Common myeloid progenitor, CD34-positive (primary cell): ENCODE data around the gene TMEM101. TPM values are rescaled to one million over a fixed set of nuclear protein-coding genes. Genes with fewer than 3 reads are reported as not detected.

Source experiments
- CTCF ChIA-PET: fragments of 350-600 bp; sonication (Branson Sonifier 250); formaldehyde crosslinking; loops from one replicate; lab custom pipeline; 2021; ENCODE audit warnings: antibody characterized with exemption; lab: Charles Lee
- POLR2A ChIA-PET: fragments of 350-600 bp; sonication (Branson Sonifier 250); formaldehyde crosslinking; loops from one replicate; lab custom pipeline; 2021; ENCODE audit warnings: antibody characterized with exemption; lab: Charles Lee
- DNase-seq, 3 donors: peaks; one replicate each; pipeline versions ENCODE4 v3.0.0 to v3.0.0-alpha.2; 2013
- H3K27ac ChIP-seq, 2 experiments: 1 replicate in 1 of 2; 2 replicates in 1 of 2; pipeline ENCODE4 v1.7.0; 2013; ENCODE audit warnings: inconsistent platforms in 2 of 2, low read length in 2 of 2, mild to moderate bottlenecking in 2 of 2, low read depth in 1 of 2, moderate library complexity in 1 of 2; ENCODE audit not compliant: severe bottlenecking in 2 of 2, insufficient read depth in 1 of 2, poor library complexity in 1 of 2
- H3K27me3 ChIP-seq, 5 experiments: replicated peaks in 2 of 5; 1 replicate in 3 of 5; 2 replicates in 2 of 5; pipeline versions ENCODE4 v1.6.1 to v1.7.0; 2013; ENCODE audit warnings: low read length in 4 of 5, mild to moderate bottlenecking in 2 of 5, moderate library complexity in 2 of 5, inconsistent platforms in 1 of 5; ENCODE audit not compliant: insufficient read depth in 5 of 5, control insufficient read depth in 4 of 5
- H3K36me3 ChIP-seq, 4 experiments: 1 replicate in 2 of 4; 2 replicates in 2 of 4; pipeline versions ENCODE4 v1.6.1 to v1.7.0; 2013; ENCODE audit warnings: low read length in 3 of 4, control low read depth in 1 of 4, mild to moderate bottlenecking in 1 of 4; ENCODE audit not compliant: control insufficient read depth in 4 of 4, insufficient read depth in 4 of 4
- H3K4me1 ChIP-seq, 4 experiments: 1 replicate in 3 of 4; 2 replicates in 1 of 4; pipeline versions ENCODE4 v1.6.1 to v1.7.1; 2013; ENCODE audit warnings: low read length in 3 of 4, mild to moderate bottlenecking in 3 of 4, control low read depth in 1 of 4, inconsistent platforms in 1 of 4, moderate library complexity in 1 of 4; ENCODE audit not compliant: control insufficient read depth in 4 of 4, insufficient read depth in 4 of 4; ENCODE audit errors: control extremely low read depth in 1 of 4
- H3K4me3 ChIP-seq, 7 experiments: 1 replicate in 4 of 7; 2 replicates in 3 of 7; pipeline versions ENCODE4 v1.5.1 to v1.7.0; 2013; ENCODE audit warnings: mild to moderate bottlenecking in 7 of 7, low read length in 6 of 7, moderate library complexity in 6 of 7, inconsistent platforms in 2 of 7, low read depth in 2 of 7, control low read depth in 1 of 7; ENCODE audit not compliant: insufficient read depth in 4 of 7, control insufficient read depth in 1 of 7; ENCODE audit errors: extremely low read depth in 1 of 7
- H3K9me3 ChIP-seq, 5 experiments: 1 replicate in 4 of 5; 2 replicates in 1 of 5; pipeline versions ENCODE4 v1.6.1 to v1.7.1; 2013; ENCODE audit warnings: low read length in 4 of 5, mild to moderate bottlenecking in 2 of 5, inconsistent platforms in 1 of 5, low read depth in 1 of 5, moderate library complexity in 1 of 5; ENCODE audit not compliant: control insufficient read depth in 4 of 5, insufficient read depth in 2 of 5; ENCODE audit errors: control extremely low read depth in 1 of 5
- WGBS: methylation state at CpG from one replicate; pipeline ENCODE4 v1.1.5; 2013; ENCODE audit not compliant: insufficient coverage; 5-methylcytosine and 5-hydroxymethylcytosine counted together
- polyA plus RNA-seq: library from polyadenylated mRNA; unstranded; fragments of 120-200 nt; gene quantifications from one replicate; pipeline ENCODE4 v1.2.1, GENCODE V29; 2013

TMEM101 gene
- 26.6 TPM for polyA plus RNA-seq

DNA sequence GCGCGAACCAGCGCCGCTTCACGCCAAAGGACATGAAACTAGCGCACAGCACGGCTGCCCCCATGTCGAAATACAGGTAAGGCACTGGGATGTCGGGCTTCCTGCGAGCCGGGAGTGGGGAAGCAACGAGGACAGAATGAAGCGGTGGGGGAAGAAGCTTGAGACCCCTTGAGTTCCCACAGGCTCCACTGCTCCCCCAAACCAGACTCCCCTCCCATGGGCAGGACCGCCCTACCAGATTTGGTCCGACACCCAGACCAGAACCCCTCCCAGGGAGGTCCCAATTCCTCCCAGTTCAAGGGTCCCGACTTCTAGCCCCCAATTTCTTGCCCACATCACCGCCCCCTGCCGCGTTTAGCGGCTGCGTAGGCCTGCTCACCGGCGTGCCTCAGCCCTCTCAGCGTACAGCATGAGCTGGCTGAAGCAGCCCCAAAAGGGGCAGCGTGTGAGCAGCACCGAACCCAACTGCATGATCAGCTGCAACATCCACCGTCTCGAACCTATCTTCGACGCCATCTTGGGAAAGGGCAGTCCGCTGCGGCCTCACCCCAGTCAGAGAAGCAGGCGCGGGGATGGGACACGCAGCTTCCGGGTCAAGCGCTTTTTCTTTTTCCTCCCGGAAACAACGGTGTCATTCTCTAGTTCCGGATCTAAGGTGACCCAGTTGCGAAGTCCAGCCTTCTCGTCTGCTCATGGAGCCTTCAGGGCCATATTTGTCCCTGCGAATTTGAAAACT is at the start of gene TMEM101:
Gene TMEM101, minus strand, starts transcription at position 527 of the 736 bp plus-strand sequence. Its CDS starts 11 bp downstream, at position 516.
- peaks cover 0 to 14% (median 12%) of the 10 kb centered on the region in 4 experiments for H3K4me1 ChIP-seq
- POLR2A ChIA-PET = no interaction called here
- CTCF ChIA-PET = interaction anchor here (0.6 to 1.5 kb wide), 3 partner anchors 14 to 136 kb away, joined by 3 to 4 read pairs (median 3); no protein-coding TSS in a partner anchor

DNA sequence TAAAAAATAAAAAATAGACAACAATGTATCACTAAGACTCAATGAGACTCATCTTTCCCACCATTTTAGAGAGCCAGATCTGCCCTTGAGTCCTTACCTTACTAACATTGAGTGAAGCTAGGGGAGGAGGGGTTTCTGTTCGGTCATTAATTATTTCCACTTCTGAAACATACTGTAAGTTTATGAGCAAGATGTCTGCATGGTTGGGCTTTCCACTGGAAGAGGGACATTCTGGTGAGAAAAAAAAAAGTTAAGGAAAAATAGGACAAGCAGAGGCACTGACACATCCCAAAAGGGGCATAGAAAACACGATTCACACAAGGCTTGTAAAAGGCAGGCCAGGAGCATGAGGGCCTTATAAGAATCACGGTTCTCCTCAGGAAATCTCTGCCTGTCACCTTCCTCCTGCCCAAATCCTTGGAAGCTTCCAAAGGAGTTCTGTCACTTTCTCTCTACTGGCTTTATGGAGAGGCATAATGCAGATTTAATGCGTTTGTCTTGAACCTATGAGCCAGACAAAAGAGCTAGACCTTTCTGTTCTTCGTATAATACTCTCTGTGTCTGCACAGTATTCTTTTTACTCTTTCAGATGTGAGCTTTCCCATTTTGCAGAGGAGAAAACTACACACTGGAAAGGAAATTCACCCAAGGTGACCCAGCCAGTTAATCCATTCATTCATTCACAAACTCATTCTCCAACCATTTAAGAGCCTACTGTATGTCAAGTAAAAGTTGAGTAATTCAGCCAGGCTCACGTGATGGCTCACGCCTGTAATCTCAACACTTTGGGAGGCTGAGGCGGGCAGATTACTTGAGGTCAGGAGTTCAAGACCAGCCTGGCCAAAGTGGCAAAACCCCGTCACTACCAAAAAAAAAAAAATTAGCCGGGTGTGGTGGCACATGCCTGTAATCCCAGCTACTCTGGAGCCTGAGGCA is 49.2 kb upstream of the TMEM101 start:
- no peaks in the 10 kb centered on the region for H3K27me3 ChIP-seq
- DNase-seq = no peak
- H3K4me3 ChIP-seq = no peak overlapping the region
- peaks cover 3 to 42% (median 24%) of the 10 kb centered on the region in 4 experiments for H3K36me3 ChIP-seq
- H3K9me3 ChIP-seq = no peaks in the 10 kb centered on the region
- 91% methylated on average over 8 of the region's 10 CpGs for WGBS
- POLR2A ChIA-PET = no interaction called here
- H3K27ac ChIP-seq = no peak overlapping the region
- H3K4me1 ChIP-seq = peaks cover 8 to 24% (median 20%) of the 10 kb centered on the region in 4 experiments
- CTCF ChIA-PET = interaction anchor here (0.6 to 2.1 kb wide), 2 partner anchors 23 to 30 kb away, joined by 3 to 6 read pairs; no protein-coding TSS in a partner anchor

More for the DNA sequence above, at the start of gene TMEM101:
- Histone ChIP-seq H3K27me3 (peaks cover 0 to under 1% (median 0%) of the 10 kb centered on the region in 5 experiments), H3K36me3 (peaks cover 0 to 15% (median 11%) of the 10 kb centered on the region in 4 experiments), H3K4me3 (peak within 1 kb of the TSS; percentile 72 to 98 (median 93)), H3K27ac (peak within 1 kb of the TSS; percentile 2 to 59), H3K9me3 (no peaks in the 10 kb centered on the region)
- peak; percentile 89 to 93 (median 89) for DNase-seq
- WGBS = 3% methylated on average over 35 of the region's 43 CpGs

DNA sequence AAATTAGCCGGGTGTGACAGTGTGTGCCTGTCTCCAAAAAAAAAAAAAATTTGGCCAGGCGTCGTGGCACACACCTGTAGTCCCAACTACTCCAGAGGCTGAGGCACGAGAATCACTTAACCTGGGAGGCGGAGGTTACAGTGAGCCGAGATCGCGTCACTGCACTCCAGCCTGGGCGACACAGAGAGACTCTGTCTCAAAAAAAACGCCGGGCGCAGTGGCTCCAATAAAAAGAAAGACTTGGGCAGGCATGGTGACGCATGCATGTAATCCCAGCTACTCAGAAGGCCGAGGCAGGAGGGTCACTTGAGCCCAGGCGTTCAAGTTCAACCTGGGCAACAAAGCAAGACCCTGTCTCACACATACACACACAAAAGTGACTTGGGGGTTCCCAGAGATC is 48.1 kb upstream of the TMEM101 start:
- CTCF ChIA-PET = interaction anchor here (2.1 kb wide), 1 partner anchor 22 kb away, joined by 6 read pairs; no protein-coding TSS in a partner anchor
- no peaks in the 10 kb centered on the region for H3K9me3 ChIP-seq
- no peaks in the 10 kb centered on the region for H3K27me3 ChIP-seq
- H3K27ac ChIP-seq = no peak overlapping the region
- POLR2A ChIA-PET = no interaction called here
- 95% methylated on average over 9 of the region's 15 CpGs for WGBS
- H3K4me1 ChIP-seq = peaks cover 8 to 24% (median 20%) of the 10 kb centered on the region in 4 experiments
- no peak overlapping the region for H3K4me3 ChIP-seq
- no peak for DNase-seq
- H3K36me3 ChIP-seq = peaks cover 3 to 49% (median 26%) of the 10 kb centered on the region in 4 experiments

DNA sequence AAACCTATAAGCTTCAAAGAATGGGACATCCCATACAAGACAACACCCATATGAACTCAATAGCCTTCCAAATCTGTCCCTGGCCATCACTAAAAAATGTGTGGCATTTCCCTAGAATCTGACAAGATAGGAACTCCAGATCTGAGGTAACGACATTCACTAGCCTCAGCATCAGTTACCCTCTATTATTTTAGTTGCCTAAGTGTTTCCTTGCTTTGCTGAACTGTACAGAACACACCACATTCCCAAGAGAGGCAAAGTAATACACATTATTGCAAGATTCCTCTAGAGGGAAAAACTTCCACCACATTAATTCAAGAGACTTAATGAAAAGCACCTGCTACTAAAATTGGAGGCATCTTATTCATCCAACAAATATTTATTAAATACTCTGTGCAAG is 46.7 kb upstream of the TMEM101 start:
- POLR2A ChIA-PET = no interaction called here
- Histone ChIP-seq H3K9me3 (no peaks in the 10 kb centered on the region), H3K36me3 (peaks cover 3 to 53% (median 27%) of the 10 kb centered on the region in 4 experiments), H3K4me3 (no peak overlapping the region), H3K4me1 (peaks cover 4 to 11% (median 9%) of the 10 kb centered on the region in 4 experiments), H3K27me3 (no peaks in the 10 kb centered on the region), H3K27ac (no peak overlapping the region)
- WGBS = 100% methylated on average over 1 of the region's 1 CpG
- no peak for DNase-seq
- CTCF ChIA-PET = interaction anchor here (1.2 to 1.8 kb wide), 3 partner anchors 8 to 19 kb away, joined by 4 to 8 read pairs (median 5); no protein-coding TSS in a partner anchor

DNA sequence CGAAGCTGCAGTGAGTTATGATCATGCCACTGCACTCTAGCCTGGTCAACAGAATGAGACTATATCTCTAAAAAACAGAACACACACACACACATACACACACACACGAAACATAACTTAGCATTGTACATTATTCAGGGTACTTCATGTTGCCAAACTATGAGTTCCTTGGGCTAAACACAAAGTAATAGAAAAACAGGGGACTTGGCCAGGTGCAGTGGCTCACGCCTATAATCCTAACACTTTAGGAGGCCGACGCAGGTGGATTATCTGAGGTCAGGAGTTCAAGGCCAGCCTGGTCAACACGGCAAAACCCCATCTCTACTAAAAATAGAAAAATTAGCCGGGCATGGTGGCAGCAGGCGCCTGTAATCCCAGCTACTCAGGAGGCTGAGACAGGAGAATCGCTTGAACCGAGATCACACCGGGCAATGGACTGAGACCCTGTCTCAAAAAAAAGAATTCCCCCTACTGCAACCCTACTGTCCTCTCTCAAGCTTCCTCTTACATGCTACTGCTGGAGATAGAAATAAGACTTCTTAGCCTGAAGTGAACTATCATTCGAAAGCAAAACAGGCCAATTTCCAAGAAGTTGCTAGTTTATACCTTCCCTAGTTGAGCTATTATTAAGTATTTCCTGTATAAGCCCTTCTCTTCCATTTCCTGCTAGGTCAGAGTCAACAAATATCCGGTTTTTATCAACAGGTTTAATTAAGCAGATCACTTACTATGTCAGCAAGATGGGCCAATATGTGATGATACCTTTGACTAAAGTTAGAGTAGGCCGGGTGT is 44.5 kb upstream of the TMEM101 start:
- H3K27ac ChIP-seq = no peak overlapping the region
- H3K27me3 ChIP-seq = no peaks in the 10 kb centered on the region
- peaks cover 3 to 65% (median 33%) of the 10 kb centered on the region in 4 experiments for H3K36me3 ChIP-seq
- H3K9me3 ChIP-seq = no peaks in the 10 kb centered on the region
- H3K4me1 ChIP-seq = no peaks in the 10 kb centered on the region
- POLR2A ChIA-PET = no interaction called here
- CTCF ChIA-PET = interaction anchor here (0.8 to 1.8 kb wide), 4 partner anchors 9 to 57 kb away, joined by 3 to 8 read pairs (median 4); no protein-coding TSS in a partner anchor
- 94% methylated on average over 5 of the region's 14 CpGs for WGBS
- no peak overlapping the region for H3K4me3 ChIP-seq
- DNase-seq = no peak

DNA sequence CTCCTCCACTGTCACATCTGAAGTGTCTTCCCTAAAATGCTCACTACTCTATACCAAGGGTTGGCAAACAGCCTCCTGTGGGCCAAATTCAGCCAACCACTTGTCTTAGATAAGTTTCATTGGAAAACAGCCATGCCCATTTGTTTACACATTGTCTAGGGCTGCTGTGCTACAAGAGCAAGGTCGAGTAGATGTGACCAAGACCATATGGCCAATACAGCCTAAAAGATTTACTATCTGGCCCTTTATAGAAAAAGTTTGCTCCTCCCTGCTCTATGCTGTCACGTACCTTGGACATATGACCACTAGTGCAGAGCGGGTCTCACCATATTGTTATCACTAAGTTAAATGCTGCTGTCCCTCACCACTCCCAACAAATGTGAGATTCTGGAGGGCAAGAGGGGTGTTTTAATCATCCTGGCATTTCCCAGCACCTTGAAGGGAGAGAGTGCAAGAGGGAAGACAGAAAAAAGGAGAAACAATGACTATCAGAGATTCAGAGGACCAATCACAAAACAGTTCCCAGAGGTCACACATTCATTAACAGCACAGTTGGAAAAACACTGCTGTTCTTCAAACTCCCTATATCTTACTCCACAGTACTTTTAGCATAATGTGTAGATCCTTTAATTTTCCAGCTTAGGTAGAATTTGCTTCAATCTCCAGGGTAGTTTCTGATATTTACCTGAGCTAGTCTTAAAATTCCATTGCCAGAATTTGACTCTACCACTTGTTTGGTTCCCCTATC is 38.5 kb upstream of the TMEM101 start:
- no peaks in the 10 kb centered on the region for H3K27me3 ChIP-seq
- ChIA-PET POLR2A (no interaction called here), CTCF (no interaction called here)
- 18% methylated on average over 1 of the region's 3 CpGs for WGBS
- H3K4me1 ChIP-seq = peaks cover 0 to 8% (median 2%) of the 10 kb centered on the region in 4 experiments
- H3K27ac ChIP-seq = no peak overlapping the region
- no peak overlapping the region for H3K4me3 ChIP-seq
- no peaks in the 10 kb centered on the region for H3K9me3 ChIP-seq
- DNase-seq = peak in 1 of 3 donors; percentile 13
- peaks cover 14 to 64% (median 34%) of the 10 kb centered on the region in 4 experiments for H3K36me3 ChIP-seq
